GM12864 (cell line): ENCODE results near the gene MAP3K9.

Experiments
- DNase-seq: peaks from one replicate; pipeline ENCODE4 v3.0.0-alpha.2; 2011; ENCODE audit warnings: low read depth
- H3K4me3 ChIP-seq: 2 replicates; pipeline ENCODE4 v1.5.1; 2011; ENCODE audit warnings: mild to moderate bottlenecking, low read depth, low read length, control low read depth
- TF ChIP-seq, protein P1 (sequence below): IDR thresholded peaks from 2 replicates; pipeline ENCODE4 v1.5.1; 2011; ENCODE audit warnings: low read depth, mild to moderate bottlenecking, moderate library complexity, low read length, control low read depth, inconsistent platforms; ENCODE audit errors: missing control alignments

Gene MAP3K9

DNA sequence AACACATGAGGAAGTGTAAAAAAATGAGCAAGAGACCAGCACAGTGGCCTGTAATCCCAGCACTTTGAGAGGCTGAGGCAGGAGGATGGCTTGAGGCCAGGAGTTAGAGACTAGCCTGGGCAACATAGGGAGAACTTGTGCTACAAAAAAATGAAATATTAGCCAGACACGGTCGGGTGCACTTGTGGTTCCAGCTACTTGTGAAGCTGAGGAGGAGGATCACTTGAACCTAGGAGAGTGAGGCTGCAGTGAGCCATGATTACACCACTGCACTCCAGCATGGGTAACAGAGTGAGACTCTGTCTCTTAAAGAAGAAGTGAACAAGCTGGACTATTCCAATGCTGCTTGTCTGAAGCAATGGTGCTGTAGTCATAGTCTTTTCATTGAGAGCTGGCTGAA lies 36.3 kb upstream of the MAP3K9 start:
- no peak for DNase-seq
- no peak overlapping the region for H3K4me3 ChIP-seq
- TF ChIP-seq, protein P1, sequence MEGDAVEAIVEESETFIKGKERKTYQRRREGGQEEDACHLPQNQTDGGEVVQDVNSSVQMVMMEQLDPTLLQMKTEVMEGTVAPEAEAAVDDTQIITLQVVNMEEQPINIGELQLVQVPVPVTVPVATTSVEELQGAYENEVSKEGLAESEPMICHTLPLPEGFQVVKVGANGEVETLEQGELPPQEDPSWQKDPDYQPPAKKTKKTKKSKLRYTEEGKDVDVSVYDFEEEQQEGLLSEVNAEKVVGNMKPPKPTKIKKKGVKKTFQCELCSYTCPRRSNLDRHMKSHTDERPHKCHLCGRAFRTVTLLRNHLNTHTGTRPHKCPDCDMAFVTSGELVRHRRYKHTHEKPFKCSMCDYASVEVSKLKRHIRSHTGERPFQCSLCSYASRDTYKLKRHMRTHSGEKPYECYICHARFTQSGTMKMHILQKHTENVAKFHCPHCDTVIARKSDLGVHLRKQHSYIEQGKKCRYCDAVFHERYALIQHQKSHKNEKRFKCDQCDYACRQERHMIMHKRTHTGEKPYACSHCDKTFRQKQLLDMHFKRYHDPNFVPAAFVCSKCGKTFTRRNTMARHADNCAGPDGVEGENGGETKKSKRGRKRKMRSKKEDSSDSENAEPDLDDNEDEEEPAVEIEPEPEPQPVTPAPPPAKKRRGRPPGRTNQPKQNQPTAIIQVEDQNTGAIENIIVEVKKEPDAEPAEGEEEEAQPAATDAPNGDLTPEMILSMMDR: no peak

DNA sequence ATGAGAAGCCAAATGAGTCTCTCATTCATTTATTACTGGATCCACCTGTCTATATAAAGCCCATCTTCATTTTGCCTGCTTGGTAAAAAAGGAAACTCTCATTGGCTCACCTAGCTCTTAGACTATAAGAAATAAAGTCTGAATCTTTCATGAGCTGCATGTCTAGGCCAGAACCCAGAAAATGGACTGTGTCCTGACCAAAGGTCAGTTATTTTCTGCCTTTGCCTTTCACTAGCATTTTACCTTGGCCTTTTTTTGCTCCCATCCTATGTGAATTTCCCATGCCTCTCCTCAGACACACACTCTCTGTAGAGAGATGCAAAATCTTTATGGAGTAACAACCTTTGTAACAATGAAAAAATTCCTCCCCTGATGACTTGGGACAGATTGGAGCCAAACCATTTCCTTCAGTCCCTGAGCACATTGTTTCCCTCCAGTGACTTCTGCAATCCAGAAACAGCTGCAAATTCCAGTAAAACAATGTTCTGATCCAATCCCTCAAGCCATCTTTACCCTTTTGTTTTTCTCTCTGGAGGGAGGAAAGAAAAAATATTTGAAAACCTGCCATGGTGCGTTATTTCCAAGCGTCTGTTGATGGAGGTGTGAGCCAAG lies 33.6 kb upstream of the MAP3K9 start:
- DNase-seq: no peak
- TF ChIP-seq, protein P1: no peak
- no peak overlapping the region for H3K4me3 ChIP-seq

DNA sequence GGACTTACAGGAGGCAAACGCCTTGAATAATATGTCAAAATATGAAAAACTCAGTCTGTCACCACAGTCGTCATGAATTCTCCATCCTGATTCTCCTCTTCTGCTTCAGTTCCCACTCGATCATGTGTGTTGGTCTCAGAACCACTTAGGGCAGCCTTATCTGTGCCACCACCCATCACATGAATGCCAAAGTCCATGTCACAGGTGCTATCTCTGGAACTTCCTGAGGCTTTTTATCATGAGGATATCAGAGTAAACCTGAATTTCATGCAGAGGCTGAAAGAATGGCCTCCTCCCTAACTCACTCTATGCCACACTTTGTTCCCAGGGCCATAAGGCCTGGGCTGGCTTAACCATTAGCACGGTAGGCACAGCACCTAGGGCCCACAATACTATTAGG lies 28.8 kb upstream of the MAP3K9 start:
- DNase-seq: no peak
- H3K4me3 ChIP-seq: no peak overlapping the region
- TF ChIP-seq, protein P1: no peak

DNA sequence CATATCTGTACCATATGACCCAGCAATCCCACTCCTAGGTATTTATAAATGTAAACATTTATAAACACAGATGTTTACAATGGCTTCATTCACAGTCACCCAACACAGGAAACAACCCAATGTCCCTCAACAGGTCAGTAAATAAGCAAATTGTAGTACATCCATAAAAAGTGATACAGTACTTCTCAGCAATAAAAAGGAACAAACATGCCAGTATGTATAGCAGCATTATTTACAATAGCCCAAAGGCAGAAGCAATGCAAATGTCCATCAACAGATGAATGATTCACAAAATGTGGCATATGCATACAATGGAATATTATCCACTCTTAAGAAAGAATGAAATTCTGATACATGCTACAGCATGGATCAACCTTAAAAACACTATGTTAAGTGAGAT lies 27.6 kb upstream of the MAP3K9 start:
- TF ChIP-seq, protein P1: no peak
- DNase-seq: no peak
- H3K4me3 ChIP-seq: no peak overlapping the region

DNA sequence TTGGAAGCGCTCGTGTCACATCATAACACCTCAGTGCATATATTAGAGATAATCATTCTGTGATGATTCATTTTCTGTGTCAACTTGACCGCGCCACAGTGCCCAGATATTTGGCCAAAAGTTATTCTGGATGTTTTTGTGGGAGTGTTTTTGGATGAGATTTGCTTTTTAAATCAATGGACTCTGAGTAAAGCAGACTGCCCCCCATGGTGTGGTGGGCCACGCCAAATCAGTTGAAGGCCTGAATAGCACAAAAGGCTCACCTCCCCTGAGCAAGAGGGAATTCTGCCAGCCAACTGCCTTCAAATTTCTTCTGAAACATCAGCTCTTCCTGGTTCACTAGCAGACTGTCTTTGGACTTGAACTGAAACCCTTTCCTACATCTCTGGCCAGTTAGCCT lies 24.6 kb upstream of the MAP3K9 start:
- DNase-seq: no peak
- no peak overlapping the region for H3K4me3 ChIP-seq
- TF ChIP-seq, protein P1: no peak

DNA sequence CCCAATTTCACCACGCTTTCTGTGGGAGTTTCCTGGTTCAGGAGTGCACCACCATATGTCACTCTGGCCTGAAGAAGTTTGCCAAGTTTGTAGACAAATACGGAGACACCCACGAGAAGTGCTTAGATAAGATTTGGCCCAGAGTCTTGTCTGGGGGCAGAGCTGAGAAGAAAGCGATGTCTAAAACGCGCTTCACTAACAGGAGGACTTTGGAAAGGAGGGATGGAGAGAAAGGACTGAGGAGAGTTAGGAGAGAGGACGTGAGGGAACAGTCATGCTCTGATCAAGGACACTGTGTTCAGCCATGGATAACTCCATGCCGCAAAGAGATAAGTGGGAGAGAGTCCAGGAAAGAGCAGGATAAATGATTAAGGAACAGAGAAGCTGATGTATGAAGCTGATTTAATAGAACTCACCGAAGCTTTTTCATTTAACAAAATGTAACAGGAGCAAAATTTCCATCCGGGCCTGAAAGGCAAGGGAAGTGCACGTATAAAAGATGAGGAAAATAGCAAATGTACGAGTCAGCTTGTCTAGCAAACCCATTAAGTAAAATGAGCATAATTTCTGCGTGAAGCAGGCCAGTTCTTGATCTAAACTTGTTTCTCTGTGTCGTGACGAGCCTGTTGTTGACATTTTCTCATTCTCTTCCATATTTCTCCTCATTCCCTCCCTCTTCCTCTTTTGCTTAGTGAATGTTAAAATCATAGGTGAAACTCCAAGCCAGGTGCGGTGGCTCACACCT lies 23.4 kb upstream of the MAP3K9 start:
- no peak for DNase-seq
- no peak overlapping the region for H3K4me3 ChIP-seq
- TF ChIP-seq, protein P1: no peak
